Temporal lobe (tissue), 2 donors: ENCODE data around the gene TP53TG3. TPM values are rescaled to one million over a fixed set of nuclear protein-coding genes. Genes with fewer than 3 reads are reported as not detected.

Source experiments
- small RNA-seq: library from RNA; depleted of rRNA; stranded (forward); fragments of <200 nt; gene quantifications from one replicate; pipeline ENCODE3, GENCODE V24; 2014; ENCODE audit warnings: low replicate concordance
- total RNA-seq: library from RNA; depleted of rRNA; stranded (reverse); fragments of >200 nt; gene quantifications from one replicate; pipeline ENCODE4 v1.2.3, GENCODE V29; 2014

The TP53TG3 gene
- total RNA-seq, 1 donor from 2014 or later, result not detected

Small RNA genes lying within 50 kb of the gene (small RNA-seq; reads per million reads assigned to genes)
- gene AC138907.6, result not detected
